CD4-positive, alpha-beta T cell treated with Interleukin-17A for 4 hours (primary cell): ENCODE results near the gene SLC43A3.
"Not testable (repeated sequence)": the region's sequence is repeated elsewhere in the genome, so short reads cannot be mapped to it uniquely, and the experiment has no call there.

Experiments
- DNase-seq: peaks from one replicate; pipeline ENCODE4 v3.0.0-alpha.2; 2020; ENCODE audit warnings: mixed read lengths

SLC43A3 gene

DNA sequence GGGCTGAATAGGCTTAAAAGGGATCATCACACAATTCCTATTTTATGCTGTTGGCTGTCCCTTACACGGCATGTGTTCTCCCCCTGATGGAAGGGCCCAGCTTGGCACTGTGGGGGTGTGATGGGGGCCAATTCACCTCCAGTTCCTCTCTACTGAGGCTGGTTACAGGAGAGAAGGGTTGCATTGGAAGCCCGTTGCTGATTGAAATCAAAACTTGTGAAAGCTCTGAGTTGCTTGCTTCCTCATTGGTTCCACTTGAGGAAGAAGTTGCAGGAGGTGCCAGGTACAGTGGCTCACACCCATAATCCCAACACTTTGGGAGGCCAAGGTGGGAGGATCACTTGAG lies 23.1 kb downstream of the SLC43A3 start:
- DNase-seq = no peak

DNA sequence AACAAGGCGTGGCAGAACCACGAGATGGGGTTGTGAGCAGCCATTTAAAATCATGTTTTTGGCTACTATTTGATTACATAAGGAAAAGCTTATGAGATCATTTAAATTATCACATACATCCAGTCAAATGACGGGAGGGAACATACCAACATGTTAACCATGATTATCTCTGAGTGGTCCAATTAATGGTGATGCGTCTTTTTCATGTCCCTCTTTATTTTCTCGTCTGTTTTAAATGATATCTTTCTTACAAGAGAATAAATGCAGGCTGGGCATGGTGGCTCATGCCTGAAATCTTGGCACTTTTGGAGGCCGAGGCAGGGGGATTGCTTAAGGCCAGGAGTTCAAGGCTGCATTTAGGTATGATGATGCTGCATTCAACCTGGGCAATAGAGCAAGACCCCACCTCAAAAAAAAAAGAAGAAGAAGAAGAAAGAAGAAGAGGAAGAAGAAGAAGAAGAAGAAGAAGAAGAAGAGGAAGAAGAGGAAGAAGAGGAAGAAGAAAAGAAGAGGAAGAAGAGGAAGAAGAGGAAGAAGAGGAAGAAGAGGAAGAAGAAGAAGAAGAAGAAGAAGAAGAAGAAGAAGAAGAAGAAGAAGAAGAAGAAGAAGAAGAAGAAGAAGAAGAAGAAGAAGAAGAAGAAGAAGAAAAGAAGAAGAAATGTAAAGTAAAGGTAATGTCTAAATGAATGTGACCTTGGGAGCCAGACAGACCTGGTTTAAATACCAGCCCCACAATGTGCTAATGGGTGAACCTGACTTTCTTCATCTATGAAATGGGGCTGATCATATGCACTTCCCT lies 23.7 kb downstream of the SLC43A3 start:
- DNase-seq = not testable (repeated sequence)

DNA sequence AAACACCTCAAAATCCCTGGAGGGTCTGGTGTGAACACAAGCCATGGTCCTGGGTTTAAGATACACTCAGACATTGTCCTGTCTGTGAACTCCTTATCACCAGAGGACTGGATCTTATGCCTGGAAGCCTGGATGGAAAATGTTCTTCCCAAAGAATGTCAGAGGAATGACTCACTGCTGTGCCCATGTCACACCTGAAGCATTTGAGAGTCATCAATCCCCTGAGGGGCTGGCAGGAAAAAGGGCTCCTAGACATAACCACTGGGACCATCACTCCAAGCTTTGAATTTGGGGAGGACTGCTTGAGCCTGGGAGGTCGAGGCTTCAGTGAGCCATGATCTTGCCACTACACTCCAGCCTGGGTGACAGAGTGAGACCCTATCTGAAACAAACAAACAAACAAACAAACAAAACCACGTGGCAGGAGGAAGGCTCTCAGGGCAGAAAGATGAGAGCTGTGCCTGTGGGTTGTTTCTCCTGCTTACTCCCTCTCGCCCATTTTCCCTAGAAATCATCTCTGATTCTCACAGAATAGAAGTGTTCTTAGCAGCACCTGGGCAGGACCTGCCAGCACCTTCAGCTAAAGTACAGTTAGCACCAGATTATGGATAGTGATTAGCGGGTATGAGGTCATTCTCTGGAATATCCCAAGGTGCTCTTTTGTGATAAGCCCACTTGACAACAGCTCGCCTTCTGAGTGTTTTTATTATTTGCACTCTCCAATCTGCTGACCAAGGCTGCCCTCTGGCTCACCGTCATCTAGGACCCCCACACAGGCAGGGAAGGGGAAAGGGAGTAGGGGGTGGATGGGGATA lies 24.5 kb downstream of the SLC43A3 start:
- DNase-seq = no peak

DNA sequence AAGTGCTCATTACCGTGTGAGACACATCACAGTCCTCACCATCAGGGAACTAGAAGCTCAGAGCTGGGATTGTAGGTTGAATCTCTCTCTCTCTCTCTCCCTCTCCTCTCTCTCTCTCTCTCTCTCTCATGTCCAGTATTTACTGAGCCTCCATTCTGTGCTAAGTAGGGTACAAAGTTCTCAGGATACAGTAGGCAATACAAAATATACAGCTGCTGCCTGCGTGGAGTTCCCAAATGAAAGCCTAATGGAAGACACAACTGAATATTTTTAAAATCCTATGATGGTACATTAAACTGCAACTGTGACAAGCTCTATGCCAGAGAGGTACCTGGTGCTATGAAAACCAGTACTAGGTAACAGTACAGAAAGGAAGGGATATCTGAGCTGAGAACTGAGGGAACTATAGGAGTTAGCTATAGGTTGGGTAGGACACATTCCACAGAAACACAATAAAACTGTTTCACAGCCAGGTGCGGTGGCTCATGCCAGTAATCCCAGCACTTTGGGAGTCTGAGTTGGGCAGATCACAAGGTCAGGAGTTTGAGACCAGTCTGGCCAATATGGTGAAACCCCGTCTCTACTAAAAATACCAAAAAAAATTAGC lies 26.8 kb downstream of the SLC43A3 start:
- no peak for DNase-seq

DNA sequence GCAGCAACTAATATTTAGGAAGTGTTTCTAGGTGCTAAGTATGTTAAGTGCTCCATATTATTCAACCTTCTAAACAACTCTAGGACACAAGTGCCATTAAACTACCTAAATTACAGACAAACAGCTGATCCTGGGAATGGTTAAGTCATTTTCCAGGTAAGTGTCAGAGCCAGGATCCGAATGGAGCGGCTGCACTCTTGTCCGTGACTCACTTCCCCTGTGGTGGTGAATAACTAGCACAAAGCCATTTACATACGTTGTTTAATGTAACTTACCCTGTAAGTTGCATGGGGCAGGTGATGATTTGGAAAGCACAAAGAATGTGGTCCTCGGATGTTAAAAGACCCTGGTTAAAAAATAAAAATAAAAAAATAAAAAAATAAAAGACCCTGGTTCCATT lies 27.7 kb downstream of the SLC43A3 start:
- DNase-seq = no peak

DNA sequence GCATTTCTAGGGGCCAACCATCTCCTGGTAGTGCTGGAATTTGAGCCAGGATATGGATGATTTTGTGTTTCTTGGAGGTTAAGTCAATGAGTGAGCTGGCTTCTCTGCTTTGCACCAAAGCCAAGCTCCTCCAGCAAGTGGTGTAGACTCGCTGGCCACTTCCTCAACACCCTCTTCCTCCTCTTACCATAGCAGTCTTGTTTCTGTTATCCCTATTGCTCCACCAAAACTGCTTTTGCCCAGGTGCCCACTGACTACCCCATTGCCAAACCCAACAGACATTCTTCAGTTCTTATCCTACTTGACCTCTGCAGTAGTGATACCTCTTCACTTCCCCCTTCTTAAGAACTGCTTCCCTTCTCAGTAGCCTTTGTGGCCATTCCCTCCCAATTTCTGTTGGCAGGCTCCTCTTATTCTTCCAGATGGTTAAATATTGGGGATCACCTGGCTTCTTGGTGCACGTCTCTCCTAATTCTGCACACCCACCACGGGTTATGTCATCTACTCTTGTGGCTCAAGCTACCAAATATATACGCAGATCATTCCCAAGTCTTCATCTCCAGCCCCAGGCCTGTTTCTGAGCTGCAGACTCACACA lies 29.4 kb downstream of the SLC43A3 start:
- DNase-seq = no peak

DNA sequence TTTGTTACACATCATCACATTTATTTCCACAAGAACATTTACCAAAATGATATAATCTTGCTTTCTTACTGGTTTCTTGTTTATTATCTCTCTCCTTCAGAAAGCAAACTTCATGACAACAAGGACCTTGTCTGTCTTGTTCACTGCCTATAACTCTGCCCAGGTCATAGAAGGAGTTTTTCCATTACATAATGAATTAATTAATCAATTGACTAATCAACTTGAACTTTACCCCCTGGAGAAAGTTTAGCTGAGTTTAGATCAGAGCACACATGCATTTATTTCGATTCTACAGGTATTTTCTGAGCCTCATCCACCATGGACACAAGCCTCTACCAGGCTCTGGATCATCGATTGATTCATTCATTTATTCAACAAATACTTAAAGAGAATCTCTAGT lies 30.2 kb downstream of the SLC43A3 start:
- DNase-seq = no peak

DNA sequence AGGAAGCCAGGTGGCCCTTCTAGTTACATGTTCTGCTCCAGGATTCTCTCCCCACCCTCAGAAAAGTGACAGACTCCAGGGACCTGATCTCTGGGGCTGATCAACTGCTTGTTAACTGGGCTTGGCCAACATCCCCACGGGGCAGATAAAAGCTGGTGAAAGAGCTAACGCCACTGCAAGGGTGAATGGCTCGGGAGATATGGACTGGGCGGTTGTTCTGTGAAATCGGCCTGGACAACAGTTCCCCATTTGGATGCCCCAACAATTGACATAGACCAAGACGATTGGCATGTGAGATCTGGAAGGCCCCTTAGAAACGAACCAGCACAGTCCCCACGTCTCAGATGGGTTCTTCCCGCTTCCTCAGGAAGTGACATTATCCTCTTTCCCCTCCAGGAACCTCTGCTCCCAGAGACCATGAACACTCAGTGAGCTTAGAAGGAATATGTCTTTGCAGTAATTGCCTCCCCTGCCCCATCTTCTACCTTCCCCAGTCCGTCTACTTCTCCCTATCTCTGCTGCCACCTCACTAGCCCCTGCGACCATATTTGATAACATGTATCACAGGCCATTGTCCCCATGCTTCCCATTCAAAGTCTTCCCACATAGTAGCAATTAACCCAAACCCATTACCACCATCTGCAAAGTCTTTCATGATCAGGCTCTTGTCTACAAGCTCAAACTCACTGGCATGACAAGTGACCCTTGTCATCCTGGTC lies 30.9 kb downstream of the SLC43A3 start:
- DNase-seq = no peak

DNA sequence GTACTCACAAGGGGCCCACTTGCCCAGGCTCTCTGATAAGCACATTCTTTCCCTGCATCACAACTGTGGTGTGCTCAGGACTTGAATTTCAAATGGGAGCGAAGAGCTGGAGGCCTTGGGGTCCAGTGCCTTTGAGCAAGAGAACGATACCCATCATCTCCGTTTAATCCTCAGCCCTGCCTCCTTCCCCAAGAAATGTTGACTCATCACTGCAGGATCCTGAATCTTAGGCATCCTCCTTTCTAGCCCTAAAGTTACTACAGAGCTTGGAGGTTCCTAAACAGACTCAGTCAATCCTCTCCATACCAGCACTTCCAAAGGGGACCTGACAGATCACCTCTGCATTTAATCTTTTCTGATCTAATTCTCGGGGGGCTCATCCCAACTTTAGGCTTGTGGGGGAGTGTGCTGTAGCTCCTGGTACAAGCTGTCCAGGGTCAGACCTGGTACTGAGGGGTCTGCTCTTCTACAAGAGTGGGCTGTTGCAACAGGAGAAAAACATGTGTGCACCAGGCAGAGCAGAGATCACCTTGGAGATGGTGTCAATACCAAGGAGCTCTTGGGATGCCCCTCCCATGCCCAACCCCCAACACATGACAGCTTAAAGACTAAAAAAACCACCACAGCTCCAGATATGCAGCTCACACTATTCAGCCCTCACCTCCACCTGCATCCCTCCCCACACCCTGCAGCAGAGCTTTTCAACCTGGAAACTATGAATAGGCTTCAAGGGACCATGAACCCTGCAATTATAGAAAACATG lies 32.5 kb downstream of the SLC43A3 start:
- DNase-seq = no peak

DNA sequence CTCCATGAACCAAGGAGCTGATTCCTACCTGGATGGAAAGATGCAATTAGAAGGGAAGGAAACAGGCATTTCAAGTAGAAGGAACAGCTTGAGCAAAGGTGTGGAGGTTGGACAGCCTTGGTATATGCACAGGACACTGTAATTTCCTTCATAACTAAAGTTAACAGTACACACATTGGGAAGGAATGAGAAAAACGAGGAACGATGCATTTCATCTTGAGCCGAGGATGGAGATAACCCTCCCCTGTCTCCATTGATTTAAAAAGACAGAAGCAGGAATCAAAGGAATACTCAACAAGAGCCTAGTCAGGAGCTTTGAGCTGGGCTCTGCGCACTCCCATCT lies 34.2 kb downstream of the SLC43A3 start:
- no peak for DNase-seq

DNA sequence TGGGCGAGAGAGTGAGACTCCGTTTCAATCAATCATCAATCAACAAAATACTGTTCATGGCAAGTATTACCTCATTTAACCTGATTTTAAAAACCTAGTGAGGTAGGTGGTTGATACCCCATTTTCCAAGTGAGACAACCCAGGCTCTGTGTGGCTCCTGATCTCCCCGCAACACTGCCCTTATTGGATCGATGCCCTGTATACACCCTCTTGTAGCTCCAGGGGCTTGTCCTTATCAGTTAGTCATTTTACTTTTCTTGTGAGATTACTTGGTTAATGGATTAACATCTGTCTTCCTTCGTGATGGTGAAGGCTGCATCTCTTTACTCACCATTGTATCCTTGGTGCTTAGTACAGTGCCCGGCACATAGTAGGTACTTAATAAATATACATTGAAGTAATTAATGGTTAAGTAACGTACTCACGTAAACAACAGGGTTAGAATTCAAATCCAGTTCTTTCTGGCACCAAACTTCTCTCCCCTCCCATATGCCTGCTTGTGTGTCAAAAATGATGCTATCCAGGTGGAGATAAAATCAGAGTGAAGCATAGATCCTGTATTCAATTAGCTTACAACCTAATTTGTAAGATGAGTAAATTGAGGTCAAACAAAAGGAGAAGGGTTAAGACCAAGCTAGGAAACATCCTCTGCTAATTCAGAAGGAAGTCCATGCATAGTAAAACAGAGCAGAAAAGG lies 34.7 kb downstream of the SLC43A3 start:
- DNase-seq = no peak

DNA sequence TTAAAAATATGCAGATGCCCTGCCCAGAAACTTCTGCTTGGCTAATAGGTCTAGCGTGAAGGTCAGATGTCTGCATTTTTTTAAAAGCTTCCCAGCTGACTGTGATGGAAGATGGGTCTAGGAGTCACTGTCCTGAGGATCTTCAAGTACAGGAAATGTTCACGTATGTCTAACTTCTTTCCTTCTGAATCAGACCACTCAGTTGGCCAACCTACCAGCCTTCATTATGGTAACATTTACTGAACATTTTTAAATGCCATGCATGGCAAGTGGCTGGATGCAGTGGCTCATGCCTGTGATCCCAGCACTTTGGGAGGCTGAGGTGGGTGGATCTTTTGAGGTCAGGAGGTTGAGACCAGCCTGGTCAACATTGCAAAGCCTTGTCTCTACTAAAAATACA lies 35.4 kb downstream of the SLC43A3 start:
- no peak for DNase-seq

DNA sequence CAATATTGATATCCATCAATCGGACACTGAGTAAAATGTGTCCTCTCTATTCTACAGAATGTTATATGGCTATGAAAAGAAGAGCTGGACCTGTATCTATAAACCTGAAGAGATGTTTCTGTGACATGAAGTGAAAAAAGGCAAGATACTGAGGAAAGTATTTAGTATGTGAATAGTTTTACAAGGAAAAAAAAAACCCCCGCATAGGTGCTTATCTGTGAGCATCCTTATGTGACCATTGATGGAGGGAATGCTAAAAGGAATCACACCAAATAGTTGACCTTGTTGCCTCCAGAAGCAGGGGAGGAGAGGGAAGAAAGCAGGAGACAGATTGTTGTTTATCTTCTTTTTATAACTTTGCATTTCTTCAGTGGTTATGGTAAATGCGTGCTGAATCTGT lies 35.8 kb downstream of the SLC43A3 start:
- no peak for DNase-seq

DNA sequence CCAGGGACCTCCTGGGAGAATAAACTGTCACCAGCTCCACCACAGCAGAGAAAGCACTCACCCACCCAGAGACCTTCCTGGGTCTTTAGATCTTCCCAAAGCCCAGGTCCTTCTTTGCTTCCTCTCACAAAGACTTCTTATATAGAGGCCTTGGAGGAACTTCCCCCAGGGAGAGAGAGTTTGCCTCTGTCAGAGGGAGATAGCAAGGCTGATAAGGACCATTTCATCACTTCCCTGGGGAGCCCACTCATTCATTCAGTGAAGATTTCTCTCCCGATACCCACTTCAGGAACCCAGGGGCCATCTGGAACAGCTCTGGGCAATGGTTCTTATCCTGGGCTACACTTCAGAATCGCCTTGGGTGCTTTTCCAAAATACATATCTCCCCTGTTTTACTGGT lies 36.4 kb downstream of the SLC43A3 start, which contains the start of gene PRG2:
TSS of gene PRG2 (minus strand) at position 116 of the 400 bp plus-strand sequence. CDS start 706 bp downstream, outside the sequence.
- no peak for DNase-seq

DNA sequence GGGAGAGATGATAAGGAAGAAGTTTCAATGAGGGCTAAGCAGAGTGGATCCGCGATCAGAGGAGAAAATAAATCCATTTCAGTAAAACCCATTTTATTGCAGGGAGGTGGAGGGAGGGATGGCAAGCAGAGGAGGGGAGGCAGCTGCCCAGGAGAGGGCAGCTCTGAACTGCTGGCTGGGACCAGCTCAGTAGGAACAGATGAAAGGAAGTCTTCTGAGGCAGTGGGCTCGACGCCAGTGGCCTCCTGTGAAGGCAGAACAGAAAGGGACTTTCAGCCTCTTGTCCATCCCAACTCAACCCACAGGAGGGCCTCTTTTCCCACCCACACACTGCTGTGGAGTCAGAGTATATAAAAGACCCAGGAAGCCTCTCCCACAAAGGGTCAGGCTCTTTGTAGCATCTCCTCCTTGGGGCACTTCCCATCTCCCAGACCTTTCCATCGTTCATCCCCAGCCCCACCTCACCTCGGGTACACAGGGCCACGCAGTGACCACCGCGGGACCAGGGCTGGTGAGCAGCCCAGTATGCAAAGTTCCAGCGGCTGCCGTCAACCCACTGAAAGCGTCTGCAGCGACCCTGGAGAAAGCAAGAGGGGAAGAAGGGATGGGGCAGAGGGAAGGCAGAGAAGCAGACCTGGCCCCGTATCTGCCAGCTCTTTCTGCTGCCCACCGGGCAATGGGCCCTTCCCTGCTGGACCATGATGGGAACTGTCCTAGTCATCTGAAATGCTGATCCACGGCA lies 39.5 kb downstream of the SLC43A3 start:
- DNase-seq = no peak

DNA sequence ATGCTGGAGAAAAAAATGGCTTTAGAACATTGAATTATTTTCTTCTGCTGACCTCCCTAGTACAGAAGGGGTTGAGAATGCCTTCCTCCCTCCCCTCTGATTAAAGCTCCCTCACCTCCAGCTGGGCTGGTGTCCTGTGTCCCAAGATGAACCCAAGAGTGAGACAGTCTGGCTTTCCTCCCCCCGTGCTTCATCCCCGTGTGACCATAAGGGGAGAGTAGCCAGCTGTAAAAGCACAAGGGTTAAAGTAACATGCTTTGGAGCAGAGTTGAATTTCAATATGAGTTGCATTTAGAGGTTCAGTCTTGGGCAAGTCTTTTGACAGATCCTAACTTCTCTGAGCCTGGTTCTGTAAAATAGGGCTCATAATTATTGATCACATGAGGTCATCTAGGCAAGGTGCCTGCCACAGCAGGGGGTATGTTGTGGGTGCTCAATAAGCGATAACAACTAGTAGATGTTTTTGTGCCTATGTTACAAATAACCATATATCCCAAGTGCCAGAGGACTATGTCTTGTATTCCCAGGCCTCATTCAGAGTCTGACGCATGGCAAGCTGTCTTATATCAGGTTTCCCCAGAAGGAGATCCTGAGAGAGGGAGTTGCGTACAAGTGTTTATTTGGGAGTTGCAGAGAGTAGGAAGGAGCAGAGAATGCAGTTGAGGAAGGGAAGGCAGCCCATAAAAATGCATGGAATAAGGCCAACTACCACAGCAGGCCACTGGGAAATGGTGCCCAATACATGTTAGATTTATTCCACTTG lies 40.6 kb downstream of the SLC43A3 start:
- DNase-seq = no peak

DNA sequence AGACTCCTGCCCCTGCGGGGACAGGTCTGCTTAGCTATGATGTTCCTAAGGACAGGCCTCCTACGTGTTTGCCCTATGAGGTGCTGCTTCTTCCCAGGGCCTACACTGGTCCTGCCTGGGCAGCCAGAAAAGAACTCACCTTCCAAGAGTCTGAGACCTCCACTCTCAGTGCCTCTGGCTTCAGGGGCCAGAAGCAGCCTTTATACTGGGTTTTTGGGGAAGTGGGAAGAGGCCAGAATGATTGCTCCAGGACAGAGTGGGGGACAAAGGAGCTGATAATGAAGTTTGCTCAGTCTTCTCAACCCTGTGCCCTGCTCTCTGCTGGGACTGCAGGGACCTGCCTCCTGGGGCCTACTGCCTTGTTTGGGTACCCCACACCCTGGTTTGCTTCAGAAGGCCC lies 45.9 kb downstream of the SLC43A3 start, which contains the start of gene PRG3:
TSS of gene PRG3 (minus strand) at position 176 of the 400 bp plus-strand sequence. CDS start 442 bp downstream, outside the sequence.
- no peak for DNase-seq

DNA sequence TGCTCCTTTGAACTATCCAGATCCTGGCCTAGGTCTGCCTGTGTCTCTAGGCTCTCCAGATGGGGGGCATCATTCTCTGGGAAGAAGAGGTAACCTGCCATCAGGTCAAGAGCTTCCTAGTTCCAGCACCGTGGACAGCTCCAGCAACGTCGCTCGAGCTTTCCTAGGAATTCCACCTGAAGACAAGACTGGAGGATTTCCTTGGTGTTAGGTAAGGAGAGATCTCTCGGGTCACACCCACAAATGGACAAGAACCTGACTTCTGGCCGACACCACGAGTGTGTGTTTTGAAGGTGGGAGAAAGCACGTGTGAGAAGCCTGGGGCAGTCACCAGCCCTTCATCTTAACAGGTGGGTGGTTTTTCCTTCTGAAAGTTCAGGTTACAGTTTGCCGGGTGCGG lies 47.2 kb downstream of the SLC43A3 start:
- DNase-seq = no peak

DNA sequence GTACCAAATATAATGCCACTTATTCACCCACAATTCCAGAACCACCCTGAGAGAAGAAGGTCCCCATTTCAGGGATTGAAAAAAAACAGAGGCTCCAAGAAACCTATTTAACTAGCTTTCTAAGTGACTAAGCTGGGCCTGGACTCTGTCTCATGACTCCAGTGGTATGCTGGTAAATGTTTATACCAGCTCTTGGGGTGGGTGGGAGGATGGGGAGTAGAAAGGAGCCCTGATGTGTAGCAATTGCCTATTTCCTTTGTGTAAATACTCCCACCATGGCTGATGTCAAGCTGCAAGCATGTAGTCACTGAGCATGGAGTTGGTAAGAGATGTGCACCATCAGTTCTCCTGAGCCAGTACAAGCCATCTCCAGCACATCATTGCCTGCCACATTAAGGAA lies 48.7 kb downstream of the SLC43A3 start:
- no peak for DNase-seq

DNA sequence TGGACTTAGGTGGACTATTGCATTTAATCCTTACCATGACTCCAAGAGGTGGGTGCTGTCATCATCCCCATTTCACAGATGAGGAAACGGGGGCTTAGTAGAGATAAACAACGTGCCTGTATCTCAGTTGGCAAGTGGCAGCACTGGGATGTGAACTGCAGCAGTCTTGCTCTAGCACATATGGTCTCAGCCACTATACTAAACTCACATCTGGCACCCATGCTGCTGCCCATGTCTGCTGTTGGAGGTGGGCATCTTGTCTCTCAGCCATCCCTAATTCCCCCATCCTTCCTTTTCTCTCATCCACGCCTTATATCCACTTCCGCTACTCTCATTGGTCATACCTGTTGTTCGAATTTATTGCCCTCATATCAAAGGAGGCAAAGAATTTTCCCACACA lies 49.8 kb downstream of the SLC43A3 start:
- no peak for DNase-seq
